IPS DF 4.7 (cell line): ENCODE measurements around the gene ATF1.

ENCODE experiments used
- DNase-seq: peaks from one replicate; pipeline ENCODE4 v3.0.0-alpha.2; 2013; ENCODE audit warnings: low spot score; ENCODE audit errors: extremely low read depth

The ATF1 gene

GRCh38 chr12:50763639-50764285 lies at the start of gene ATF1:
ATF1 (plus strand) TSS chr12:50764101; CDS start chr12:50780146, 16,045 bp downstream.
- no peak for DNase-seq

GRCh38 chr12:50715174-50715573 lies 48.7 kb upstream of the ATF1 start:
- no peak for DNase-seq

GRCh38 chr12:50718760-50719159 lies 45.1 kb upstream of the ATF1 start:
- no peak for DNase-seq

GRCh38 chr12:50720085-50720484 lies 43.8 kb upstream of the ATF1 start:
- DNase-seq, result no peak

GRCh38 chr12:50720501-50720900 lies 43.4 kb upstream of the ATF1 start:
- DNase-seq, result no peak

- no peak for DNase-seq
These were observed 40.0 kb upstream of the ATF1 start for GRCh38 chr12:50723865-50724264.

- no peak for DNase-seq
These were observed 38.6 kb upstream of the ATF1 start for GRCh38 chr12:50725011-50725942.

- DNase-seq, result no peak
These were observed 36.4 kb upstream of the ATF1 start for GRCh38 chr12:50727466-50727865.

- no peak for DNase-seq
These were observed 35.5 kb upstream of the ATF1 start for GRCh38 chr12:50728417-50728816.

- DNase-seq, result no peak
These were observed 35.1 kb upstream of the ATF1 start for GRCh38 chr12:50728841-50729240.

- no peak for DNase-seq
These were observed 31.3 kb upstream of the ATF1 start for GRCh38 chr12:50732591-50732990.

GRCh38 chr12:50733706-50734105 lies 30.2 kb upstream of the ATF1 start:
- no peak for DNase-seq

GRCh38 chr12:50734409-50735263 lies 29.3 kb upstream of the ATF1 start:
- peak; percentile 33 for DNase-seq

- DNase-seq, result no peak
These were observed 24.3 kb upstream of the ATF1 start for GRCh38 chr12:50739611-50740010.

- DNase-seq, result no peak
These were observed 23.6 kb upstream of the ATF1 start for GRCh38 chr12:50740307-50740706.

GRCh38 chr12:50742776-50743175 lies 21.1 kb upstream of the ATF1 start:
- DNase-seq, result no peak

GRCh38 chr12:50745861-50746260 lies 18.0 kb upstream of the ATF1 start:
- DNase-seq, result no peak

- DNase-seq, result no peak
These were observed 17.5 kb upstream of the ATF1 start for GRCh38 chr12:50746431-50746830.

- DNase-seq, result no peak
These were observed 16.1 kb upstream of the ATF1 start for GRCh38 chr12:50747817-50748216.

GRCh38 chr12:50749459-50749882 lies 14.4 kb upstream of the ATF1 start:
- DNase-seq, result no peak

GRCh38 chr12:50750366-50750765 lies 13.5 kb upstream of the ATF1 start:
- no peak for DNase-seq
